HL-60 (cell line): ENCODE measurements around the gene EGFLAM.

Experiments used
- CTCF ChIP-seq: IDR thresholded peaks from one replicate; pipeline ENCODE4 v1.5.1; 2011; ENCODE audit warnings: low read length, control low read depth, inconsistent platforms; ENCODE audit not compliant: insufficient read depth
- GABPA ChIP-seq: IDR thresholded peaks from 2 replicates; pipeline ENCODE4 v1.6.1; 2012; ENCODE audit warnings: low read depth
- REST ChIP-seq: IDR thresholded peaks from 2 replicates; pipeline ENCODE4 v1.6.1; 2012; ENCODE audit warnings: low read depth; ENCODE audit not compliant: insufficient replicate concordance

- TF ChIP-seq CTCF (no peak), REST (no peak), GABPA (no peak)
These were observed 46.1 kb upstream of the EGFLAM start for GRCh38 chr5:38212307-38212706.
